Activated CD4-positive, CD25-positive, alpha-beta regulatory T cell treated with anti-CD3 and anti-CD28 coated beads, Interleukin-2, amount 50 U/mL, for 16 hours (primary cell): Measurements from ENCODE around the gene UPK3BL2.
"Not testable (repeated sequence)": the region's sequence is repeated elsewhere in the genome, so short reads cannot be mapped to it uniquely, and the experiment has no call there.

Experiments used
- DNase-seq: peaks from one replicate; pipeline ENCODE4 v3.0.0-alpha.2; 2020; ENCODE audit warnings: low read depth, low spot score

UPK3BL2 gene, protein sequence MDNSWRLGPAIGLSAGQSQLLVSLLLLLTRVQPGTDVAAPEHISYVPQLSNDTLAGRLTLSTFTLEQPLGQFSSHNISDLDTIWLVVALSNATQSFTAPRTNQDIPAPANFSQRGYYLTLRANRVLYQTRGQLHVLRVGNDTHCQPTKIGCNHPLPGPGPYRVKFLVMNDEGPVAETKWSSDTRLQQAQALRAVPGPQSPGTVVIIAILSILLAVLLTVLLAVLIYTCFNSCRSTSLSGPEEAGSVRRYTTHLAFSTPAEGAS

DNA sequence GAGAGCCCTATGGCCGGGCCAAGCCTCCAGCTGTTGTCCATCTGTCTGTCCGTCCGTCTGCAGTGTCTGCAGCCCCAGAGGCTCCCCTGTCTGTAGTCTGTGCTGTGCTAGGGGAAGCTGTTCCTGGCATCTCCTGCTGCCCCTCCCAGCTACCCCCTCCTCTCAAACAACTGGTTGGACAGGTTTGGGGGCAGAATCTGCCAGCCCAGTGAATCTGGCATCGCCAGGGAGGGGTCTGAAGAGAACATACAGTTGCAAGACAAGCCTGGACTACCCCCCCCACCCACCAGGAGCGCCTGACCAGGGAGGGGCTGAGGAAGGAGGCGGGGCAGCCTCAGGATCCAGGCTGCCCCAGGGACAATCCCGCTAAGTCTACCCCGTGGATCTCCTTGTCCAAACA, at the start of gene UPK3BL2:
Gene UPK3BL2 (minus strand): TSS at position 101 of the 400 bp plus-strand sequence. CDS start 60 bp downstream, at position 41.
- not testable (repeated sequence) for DNase-seq

DNA sequence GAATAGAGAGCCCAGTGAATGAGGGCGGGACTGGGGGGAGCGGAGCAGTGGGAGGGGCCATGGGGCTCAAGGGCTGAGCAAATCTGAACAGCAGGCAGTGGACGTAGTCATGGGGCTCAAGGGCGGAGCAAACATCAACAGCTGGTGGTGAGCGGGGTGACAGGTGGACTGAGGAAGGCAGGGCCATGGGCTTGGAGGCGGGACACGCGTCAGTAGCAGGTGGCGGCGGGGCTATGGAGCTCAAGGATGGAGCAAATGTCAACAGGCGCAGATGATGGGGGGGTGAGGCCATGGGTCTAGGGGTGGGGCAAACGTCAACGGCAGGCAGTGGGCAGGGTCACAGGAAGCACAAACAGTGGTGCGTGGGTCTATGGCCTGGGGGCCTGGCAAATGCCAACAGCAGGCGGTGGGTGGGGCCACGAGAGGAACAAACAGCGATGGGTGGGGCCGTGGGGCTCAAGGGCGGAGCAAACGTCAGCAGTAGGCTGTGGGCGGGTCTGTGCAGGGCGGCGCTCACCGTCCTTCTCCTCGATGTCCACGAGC, 49.1 kb upstream of the UPK3BL2 start:
- peak; percentile 25 for DNase-seq

DNA sequence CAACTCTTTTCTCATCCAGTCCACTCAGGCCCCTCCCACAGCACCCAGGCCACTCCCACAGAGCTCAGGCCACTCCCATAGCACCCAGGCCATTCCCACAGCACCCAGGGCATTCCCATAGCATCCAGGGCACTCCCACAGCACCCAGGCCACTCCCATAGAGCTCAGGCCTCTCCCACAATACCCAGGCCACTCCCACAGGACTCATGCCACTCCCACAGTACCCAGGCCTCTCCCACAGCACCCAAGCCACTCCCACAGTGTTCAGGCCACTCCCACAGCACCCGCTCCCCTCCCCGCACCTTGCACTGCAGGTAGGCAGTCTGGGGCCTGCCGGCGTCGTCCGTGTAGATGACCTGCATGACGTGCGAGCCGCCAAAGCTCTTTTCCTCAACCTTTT, 46.4 kb upstream of the UPK3BL2 start:
- DNase-seq: not testable (repeated sequence)

DNA sequence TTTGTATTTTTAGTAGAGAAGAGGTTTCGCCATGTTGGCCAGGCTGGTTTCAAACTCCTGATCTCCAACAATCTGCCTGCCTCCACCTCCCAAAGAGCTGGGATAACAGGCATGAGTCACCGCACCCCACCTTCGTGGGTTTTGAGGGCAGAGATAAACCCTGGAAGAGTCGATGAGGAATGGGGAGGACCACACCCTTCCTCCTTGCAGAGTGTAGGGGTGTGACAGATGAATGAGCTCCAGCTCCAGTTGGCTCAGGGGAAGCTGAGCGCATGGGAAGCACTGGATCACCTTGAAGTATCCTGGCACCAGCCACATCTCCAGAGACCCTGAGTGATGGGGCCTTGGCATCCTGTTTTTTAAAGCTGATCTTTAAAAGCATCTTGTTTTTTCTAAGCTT, 40.0 kb upstream of the UPK3BL2 start:
- DNase-seq: not testable (repeated sequence)

DNA sequence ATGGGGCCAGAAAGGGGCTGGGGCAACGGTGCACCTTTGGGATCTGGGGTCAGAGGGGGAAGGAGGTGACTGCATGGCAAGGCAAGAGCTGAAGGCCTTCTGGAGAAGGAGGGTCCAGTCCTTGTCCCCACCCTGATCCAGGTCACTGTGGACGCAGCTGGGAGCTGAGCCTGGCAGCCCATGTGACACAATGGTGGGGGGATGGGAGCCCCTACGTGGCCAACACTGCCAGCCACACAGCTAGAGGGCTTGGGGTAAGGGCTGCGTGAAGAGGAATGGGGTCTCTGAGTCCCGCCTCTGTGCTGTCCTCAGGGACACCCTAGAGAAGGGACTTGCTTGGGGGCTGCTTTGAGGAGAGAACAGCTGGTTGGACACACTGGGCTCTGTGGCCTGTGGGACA, 38.2 kb upstream of the UPK3BL2 start:
- not testable (repeated sequence) for DNase-seq

DNA sequence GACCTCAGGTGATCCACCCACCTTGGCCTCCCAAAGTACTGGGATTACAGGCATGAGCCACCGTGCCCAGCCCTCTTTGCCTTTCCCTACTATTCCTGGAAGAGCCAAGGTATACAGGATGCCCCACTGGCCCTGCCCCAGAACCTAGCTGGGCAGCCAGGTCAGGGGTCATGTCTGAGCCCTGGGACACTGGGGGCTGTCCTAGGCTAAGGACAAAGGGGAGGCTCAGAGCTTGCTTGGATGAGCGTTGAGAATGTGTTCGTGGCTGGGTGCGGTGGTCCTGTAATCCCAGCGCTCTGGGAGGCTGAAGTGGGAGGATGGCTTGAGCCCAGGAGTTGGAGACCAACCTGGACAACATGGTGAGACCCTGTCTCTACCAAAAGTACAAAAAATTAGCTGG, 35.0 kb upstream of the UPK3BL2 start:
- not testable (repeated sequence) for DNase-seq

DNA sequence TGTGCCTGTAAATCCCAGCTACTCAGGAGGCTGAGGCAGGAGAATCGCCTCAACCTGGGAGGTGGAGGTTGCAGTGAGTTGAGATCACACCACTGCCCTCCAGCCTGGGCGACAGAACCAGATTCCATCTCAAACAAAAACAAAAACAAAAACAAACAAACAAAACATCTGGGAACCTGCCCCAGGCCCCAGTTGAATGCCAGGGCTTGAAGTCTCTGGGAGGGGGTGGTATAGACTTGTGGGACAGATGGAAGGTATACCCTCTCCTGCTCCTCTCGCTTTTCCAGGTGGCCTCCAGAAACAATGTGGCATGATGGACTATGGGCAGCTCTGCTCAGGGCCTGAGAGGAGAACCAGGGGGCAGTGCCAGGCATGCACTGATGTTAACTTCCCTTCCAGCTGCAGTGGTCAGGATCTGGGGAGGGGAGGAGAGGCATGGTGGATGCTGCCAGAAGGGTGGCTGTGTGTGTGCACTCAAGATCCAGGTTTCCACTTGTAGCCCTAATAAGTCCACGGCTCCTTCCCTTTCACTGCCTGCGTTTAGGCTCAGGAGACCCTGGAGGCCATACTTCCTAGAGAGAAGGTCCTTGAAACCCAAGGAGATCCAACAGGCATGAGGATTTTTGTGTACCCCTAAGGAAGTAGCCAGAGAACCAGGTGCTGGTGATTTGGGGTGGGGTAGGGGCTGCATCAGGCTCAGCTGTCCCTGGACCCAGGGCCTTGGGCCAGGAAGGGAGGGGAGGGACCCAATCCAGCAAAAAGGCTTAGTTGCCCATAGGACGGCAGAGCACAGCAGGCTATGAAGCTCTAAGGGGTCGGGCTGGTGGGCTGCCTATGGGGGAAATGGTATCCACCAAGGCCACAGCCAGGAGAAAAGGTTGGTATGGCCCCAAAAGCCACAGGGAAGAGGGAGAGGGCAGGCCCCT, 34.1 kb upstream of the UPK3BL2 start:
- not testable (repeated sequence) for DNase-seq

DNA sequence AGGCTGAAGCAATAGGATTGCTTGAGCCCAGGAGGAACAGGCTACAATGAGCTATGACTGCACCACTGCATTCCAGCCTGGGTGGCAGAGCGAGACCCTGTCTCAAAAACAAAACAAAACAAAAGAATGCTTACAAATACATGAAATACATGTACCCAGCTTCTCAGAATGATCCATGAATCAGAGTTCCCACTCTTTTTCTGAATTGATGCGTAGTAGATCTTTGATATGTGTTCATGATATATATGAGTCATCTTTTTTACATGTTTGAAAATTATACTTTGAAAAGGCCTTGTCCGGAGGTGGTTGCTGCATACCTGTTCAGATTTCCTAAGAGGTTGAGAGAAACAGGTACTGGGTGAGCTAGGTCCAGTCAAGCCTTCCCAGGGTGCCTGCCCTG, 32.9 kb upstream of the UPK3BL2 start:
- DNase-seq: not testable (repeated sequence)

DNA sequence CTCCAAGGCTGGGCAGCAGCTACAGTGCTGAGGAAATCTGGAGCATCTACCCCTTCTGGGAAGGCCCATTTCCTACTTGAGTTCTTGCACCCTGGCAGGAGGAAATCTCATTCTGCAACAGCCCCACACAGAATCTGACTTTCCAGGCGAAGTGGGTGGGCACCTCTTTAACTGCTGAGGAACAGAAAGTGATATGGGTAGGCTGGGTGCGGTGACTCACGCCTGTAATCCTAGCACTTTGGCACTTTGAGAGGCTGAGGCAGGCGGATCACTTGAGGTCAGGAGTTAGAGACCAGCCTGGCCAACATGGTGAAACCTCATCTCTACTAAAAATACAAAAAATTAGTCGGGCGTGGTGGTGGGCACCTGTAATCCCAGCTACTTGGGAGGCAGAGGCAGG, 31.1 kb upstream of the UPK3BL2 start:
- not testable (repeated sequence) for DNase-seq

DNA sequence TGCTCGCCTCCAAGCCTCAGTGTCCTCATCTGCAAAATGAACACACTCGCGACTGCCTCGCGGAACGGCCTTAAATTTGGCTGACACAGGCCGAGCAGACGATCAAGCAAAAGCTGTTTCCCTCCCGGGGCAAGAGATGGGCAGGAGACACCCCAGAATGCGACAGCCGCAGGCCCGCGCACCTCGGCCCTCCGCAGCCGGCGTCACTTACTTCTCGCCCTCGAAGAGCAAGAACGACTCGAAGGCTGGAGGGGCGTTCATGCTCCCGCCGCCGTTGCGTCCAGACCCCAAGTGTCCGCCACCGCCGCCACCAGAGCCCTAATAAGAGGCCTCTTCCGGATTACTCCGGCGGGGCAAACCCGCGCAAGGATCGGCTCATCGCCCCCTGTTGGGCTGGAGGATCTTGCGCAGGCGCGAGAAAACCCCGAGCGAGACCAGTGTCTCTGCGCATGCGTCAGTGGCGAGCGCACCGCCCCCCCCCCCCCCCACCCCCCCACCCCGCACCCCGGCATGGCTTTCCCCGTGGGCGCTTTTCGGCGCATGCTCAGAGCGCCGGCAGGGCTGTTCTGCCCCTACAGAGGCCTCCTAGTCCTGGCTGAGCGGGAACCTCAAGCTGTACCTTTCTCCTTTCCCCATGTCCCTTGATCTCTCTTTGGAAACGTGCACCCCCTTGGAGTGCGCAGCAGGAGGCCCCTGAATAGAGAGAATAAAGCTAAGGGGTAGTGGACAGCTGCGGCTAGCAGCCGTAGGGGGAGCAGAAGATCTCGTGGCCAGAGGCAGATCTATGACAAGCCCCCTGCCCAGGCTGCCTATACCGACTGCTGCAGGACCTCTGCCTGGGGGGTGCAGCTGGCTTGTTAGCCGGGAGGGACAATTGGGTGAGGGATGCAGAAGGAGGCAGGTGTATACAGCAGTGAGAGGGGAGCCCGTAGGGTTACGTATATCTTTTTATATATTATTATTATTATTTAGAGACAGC, 29.1 kb upstream of the UPK3BL2 start, which contains the start of gene POLR2J3:
Gene POLR2J3 (minus strand): TSS at position 323 of the 979 bp plus-strand sequence. CDS start 62 bp downstream, at position 261.
- DNase-seq: peak; percentile 100

DNA sequence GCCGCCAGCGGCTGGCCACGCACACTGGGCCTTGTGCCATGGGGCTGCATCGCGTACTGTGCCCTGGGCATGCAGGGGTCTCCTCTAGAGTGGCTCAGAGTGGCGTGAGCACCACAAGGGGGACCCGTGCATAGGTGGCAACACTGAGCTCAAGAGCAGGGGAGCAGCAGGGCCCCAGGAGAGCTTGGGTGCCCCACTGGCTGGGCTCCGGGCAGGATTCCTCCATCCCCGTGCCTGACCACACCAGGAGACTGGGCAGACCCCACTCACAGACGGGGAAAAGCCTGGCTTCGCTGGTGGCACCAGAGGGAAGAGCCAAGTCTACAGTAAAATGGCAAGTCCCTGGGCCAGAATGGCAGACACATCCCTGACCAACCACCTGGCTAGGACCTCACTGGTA, 25.1 kb upstream of the UPK3BL2 start:
- DNase-seq: not testable (repeated sequence)

DNA sequence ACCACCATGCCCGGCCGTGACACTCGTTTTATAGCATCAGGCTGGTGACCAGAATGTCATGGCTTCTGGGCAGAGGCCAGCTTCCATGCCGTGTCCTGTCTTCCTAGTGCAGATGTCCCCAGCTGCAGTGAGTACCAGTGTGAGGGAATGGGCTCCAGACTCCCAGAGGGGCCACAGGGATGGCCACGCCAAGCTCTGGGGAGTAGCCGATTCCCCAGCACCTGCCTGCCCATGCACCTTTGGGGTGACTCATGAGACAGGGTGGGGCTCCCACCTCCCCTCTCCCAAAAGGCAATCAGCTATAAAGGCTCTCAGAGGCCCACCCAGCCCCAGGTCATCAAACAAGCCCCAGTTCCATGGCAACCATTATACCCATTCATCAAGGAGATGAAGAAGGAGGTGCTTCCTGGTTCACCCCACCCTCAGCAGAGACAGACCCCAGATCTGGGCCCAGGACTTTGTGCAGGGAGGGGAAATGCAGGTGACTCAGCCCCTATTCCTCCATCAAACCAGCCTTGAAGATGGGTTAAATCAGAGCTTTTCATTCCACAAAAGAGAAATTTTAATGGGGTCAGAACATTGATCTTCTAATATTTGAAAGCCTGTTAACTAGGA, 7.4 kb upstream of the UPK3BL2 start, which contains the start of gene SPDYE2:
Gene SPDYE2 (plus strand): TSS at position 419 of the 615 bp plus-strand sequence. CDS start 2,030 bp downstream, outside the sequence.
- not testable (repeated sequence) for DNase-seq

DNA sequence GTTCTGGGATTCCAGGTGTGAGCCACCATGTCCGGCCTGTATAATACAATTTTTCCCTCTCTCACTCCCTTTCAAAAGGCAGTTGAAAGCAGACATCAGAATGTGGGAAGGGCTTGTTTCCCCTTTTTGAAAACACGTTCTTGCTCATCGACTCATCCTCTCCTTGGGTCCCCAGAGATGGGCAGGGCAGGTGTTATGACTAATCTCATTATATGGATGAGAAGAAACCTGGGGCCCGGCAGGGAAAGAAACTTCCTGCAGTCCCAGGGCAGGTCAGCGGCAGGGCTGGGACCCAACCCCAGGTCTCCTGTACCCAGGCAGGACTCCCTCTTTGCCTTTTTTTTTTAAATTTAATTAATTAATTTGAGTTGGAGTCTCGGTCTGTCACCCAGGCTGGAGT, 2.9 kb upstream of the UPK3BL2 start:
- not testable (repeated sequence) for DNase-seq

DNA sequence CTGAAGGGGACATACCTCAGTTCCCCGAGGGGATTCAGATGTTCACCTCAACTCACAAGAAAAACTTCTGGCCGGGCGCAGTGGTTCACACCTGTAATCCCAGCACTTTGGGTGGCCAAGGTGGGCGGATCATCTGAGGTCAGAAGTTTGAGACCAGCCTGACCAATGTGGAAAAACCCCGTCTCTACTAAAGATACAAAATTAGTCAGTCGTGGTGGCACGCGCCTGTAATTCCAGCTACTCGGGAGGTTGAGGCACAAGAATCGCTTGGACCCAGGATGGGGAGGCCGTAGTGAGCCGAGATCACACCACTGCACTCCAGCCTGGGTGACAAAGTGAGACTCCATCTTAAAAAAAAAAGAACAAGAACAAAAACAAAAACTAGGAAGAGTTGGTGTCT, 1.8 kb upstream of the UPK3BL2 start:
- DNase-seq: not testable (repeated sequence)

DNA sequence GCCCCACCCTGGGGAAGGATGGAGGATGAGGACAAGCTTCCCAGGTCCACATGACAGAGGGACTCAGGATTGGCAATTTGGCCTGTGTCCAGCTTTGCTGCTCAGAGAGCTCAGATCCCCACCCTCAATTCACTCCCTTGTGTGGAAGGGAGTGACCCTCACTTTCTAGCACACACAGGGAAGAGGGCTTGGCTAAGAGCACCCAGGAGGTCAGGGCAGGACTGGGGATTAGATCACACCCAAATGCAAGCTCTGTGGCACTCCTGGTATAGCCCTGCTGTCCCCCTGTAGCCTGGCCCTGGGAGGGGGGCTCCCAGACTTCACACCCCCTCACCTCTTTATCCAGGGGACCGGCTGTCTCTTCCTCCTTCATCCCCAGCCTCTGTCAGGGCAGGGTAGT, 876 bp upstream of the UPK3BL2 start:
- not testable (repeated sequence) for DNase-seq

DNA sequence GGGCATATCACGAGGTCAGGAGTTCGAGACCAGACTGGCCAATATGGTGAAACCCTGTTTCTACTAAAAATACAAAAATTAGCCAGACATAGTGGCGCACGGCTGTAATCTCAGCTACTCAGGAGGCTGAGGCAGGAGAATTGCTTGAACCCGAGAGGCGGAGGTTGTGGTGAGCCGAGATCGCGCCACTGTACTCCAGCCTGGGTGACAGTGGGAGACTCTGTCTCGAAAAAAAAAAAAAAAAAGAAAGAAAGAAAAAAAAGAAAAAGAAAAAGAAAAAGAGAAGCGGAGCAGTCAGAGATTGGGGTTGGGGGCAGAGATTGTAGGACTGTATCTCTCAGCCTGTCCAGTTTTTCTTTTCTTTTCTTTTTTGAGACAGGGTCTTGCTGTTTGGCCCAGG, 725 bp downstream of the UPK3BL2 start:
- DNase-seq: not testable (repeated sequence)

DNA sequence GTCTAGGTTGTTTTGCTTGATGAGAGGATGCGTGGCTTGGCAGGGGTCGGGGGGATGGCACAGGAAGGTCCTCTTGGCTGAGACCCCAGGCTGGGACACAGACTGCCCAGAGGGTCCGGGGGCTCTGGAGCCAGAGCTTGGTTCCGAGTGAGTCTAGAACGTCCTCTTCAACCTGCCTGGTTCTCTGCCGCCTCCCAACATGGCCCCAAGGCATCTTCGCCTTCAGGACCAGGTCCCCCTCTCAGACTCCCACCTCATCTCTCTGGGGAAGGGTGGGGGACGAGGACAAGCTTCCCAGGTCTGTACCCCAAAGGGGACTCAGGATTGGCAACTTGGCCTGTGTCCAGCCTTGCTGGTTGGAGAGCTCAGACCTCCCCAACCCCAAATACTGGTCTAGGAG, 1.4 kb downstream of the UPK3BL2 start:
- DNase-seq: not testable (repeated sequence)

DNA sequence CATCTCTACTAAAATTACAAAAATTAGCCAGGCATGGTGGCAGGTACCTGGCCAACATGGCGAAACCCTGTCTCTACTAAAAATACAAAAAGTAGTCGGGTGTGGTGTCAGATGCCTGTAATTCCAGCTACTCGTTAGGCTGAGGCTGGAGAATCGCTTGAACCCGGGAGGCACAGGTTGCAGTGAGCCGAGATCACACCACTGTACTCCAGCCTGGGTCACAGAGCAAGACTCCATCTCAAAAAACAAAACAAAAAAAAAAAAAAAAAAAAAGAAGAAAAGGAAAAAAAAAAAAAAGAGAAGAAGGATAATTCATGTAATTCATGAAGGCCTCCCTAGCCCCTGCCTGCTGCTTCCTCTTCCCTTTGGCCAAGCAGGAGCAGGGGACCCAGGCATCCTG, 2.9 kb downstream of the UPK3BL2 start:
- not testable (repeated sequence) for DNase-seq

DNA sequence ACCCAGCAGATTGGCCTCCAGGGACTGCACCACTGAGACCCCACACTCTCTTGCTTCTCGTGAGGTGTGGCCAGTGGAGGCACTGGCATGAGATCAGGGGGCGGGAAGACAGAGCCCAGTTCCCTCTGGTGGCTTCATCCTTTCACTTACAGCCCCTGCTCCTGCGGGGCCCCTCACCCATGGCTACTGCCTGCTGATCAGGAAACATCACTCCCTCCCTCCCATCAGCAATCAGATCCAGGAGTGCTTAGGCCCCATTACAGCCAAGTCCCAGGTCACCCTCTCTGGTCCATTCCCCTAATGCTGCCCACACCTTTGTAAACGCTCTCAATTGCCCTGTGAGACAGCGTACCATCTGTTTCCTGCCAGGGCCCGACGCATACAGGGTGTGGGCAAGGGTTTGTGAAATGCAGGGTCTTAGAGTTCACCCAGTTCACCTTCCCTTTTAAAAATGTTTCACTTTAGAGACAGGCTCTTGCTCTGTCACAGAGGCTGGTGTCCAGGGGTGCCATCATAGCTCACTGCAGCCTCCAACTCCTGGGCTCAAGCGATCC, 8.4 kb downstream of the UPK3BL2 start:
- not testable (repeated sequence) for DNase-seq

DNA sequence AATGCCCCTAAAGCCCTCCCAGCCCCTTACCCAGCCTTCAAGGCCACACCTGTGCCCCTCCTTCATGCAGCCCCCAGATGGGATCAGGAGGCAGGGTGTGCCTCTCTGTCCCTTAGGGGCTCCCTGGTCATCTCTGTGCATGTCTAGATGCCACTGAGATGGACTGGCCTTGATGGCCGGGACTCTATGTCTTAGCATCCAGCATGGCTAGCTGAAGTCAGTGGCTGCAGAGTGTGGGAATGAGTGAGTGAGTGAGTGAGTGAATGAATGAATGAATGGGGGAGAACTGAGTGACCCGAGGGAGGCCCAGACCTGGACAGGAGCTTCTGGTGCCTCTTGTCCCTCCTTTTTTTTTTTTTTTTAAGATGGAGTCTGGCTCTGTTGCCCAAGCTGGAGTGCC, 11.4 kb downstream of the UPK3BL2 start:
- DNase-seq: not testable (repeated sequence)
